GM12801 (cell line): ENCODE results near the gene GSTA4.

Experiments used
- TF ChIP-seq, protein P1 (sequence below): IDR thresholded peaks from one replicate; pipeline ENCODE4 v1.5.1; 2011; ENCODE audit warnings: control low read depth; ENCODE audit not compliant: insufficient read length; ENCODE audit errors: extremely low read depth

The GSTA4 gene

DNA sequence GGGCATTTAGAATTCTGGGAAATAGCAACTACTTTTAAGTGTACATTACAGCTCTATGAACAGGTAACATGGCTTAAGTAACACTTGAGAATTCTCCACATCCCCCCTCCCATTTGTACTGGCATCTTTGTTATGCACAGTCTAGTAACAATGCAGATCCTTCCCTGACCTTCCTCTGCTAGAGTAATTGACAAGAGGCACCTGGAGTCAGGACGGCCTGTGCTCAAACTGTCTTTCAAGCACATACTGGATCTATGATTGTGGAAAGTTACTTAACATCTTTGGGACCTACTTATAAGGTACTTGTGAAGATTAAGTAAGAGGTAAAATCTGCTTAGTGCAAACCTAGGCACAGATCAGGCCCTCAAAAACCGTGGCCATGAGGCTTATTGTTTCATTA, 63.7 kb downstream of the GSTA4 start:
- TF ChIP-seq, protein P1, sequence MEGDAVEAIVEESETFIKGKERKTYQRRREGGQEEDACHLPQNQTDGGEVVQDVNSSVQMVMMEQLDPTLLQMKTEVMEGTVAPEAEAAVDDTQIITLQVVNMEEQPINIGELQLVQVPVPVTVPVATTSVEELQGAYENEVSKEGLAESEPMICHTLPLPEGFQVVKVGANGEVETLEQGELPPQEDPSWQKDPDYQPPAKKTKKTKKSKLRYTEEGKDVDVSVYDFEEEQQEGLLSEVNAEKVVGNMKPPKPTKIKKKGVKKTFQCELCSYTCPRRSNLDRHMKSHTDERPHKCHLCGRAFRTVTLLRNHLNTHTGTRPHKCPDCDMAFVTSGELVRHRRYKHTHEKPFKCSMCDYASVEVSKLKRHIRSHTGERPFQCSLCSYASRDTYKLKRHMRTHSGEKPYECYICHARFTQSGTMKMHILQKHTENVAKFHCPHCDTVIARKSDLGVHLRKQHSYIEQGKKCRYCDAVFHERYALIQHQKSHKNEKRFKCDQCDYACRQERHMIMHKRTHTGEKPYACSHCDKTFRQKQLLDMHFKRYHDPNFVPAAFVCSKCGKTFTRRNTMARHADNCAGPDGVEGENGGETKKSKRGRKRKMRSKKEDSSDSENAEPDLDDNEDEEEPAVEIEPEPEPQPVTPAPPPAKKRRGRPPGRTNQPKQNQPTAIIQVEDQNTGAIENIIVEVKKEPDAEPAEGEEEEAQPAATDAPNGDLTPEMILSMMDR: no peak

DNA sequence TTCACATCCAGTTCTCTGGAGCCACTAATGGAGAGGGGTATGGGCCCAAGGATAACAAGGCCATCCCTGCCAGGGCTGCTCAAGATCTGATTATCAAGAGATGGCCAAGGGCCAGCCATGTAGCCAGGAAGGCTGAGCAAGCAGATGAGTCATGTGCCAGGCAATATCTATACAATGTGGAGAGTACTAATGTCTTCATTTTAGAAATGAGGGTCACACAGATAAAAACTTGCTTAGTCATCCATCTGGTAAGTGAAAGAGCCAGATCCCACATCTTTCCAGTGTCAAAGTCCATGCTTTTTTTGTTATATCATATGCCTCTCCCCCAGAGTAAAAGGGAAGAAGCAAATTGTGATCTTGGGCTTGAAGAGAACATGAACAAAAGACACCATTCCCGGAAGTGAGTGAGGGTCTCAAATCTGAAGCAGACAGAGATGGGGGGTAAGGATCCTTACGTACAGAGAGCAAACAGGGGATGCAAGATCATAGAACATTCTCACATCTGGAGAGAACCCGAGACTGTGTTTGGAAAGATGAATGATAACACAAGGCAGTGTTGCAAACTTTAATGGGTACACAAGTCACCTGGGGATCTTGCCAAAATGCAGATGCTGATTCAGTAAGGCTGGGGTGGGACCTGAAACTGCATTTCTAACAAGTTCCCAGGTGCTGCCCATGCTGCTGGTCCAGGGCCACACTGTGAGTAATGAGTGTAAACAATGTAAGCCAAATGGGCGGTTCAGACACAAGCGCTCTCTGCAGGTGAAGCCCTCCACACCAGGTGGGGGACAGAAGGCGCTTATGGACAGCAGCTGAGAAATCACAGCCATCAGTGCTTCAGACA, 65.5 kb downstream of the GSTA4 start:
- TF ChIP-seq, protein P1: no peak
